Neural progenitor cell (in vitro differentiated cells): ENCODE data around the gene RXRA.

Experiments used
- EZH2 ChIP-seq: fragments of 200-600 bp; sonication (generic); IDR thresholded peaks from 2 replicates; pipeline ENCODE4 v1.6.1; 2017; ENCODE audit warnings: antibody characterized with exemption, mild to moderate bottlenecking, moderate library complexity
- TF ChIP-seq, protein P1 (sequence below): fragments of 200-600 bp; sonication (generic); IDR thresholded peaks from 2 replicates; pipeline ENCODE4 v1.5.1; 2017; ENCODE audit warnings: antibody characterized with exemption, mild to moderate bottlenecking

DNA sequence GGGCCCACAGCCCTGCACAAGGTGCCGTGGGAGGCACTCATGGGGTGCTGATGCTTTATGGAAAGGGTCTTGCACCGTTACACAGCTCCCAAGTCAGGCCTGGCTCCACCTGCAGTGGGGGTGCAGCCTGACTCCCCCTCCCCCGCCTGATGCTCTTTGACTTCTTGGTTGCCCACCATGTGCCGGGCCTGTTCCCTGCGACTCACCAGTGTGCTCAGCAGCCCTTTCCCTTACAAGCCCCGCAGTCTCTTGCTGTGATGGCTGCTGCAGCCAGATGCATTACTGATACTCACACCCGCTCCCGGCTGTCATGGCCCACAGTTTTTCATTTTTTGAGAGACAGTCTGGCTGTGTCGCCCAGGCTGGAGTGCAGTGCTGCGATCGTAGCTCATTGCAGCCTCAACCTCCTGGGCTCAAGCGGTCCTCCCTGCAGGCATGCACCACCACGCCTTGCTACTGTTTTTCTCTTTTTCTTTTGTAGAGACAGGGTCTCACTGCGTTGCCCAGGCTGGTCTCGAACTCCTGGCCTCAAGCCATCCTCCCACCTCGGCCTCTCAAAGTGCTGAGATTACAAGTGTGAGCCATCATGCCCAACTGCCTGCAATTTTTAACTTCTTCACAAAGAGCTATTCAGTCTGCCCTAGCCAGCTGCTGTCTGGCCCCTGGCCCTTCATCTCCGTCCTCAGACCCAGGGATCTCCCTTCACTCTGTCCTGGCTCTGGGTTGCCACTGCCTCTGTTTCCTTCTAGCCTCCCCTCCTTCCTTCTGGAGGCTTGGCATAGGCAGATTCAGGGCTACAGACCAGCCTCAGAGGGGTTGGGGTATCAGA, 109.5 kb downstream of the RXRA start:
- TF ChIP-seq, protein P1, sequence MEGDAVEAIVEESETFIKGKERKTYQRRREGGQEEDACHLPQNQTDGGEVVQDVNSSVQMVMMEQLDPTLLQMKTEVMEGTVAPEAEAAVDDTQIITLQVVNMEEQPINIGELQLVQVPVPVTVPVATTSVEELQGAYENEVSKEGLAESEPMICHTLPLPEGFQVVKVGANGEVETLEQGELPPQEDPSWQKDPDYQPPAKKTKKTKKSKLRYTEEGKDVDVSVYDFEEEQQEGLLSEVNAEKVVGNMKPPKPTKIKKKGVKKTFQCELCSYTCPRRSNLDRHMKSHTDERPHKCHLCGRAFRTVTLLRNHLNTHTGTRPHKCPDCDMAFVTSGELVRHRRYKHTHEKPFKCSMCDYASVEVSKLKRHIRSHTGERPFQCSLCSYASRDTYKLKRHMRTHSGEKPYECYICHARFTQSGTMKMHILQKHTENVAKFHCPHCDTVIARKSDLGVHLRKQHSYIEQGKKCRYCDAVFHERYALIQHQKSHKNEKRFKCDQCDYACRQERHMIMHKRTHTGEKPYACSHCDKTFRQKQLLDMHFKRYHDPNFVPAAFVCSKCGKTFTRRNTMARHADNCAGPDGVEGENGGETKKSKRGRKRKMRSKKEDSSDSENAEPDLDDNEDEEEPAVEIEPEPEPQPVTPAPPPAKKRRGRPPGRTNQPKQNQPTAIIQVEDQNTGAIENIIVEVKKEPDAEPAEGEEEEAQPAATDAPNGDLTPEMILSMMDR: no peak
- TF ChIP-seq EZH2: no peak
